GM12878 (cell line): ENCODE measurements around the gene OTULIN. TPM values are rescaled to one million over a fixed set of nuclear protein-coding genes. Genes with fewer than 3 reads are reported as not detected.

Source experiments
- CBX3 ChIP-seq: fragments of 200-600 bp; sonication (generic); IDR thresholded peaks from 2 replicates; pipeline ENCODE4 v1.6.1; 2016; ENCODE audit warnings: low read depth, borderline replicate concordance
- CREB1 ChIP-seq: IDR thresholded peaks from 2 replicates; pipeline ENCODE4 v1.6.1; 2012; ENCODE audit warnings: low read depth, mild to moderate bottlenecking, inconsistent platforms
- POLR2A ChIP-seq: IDR thresholded peaks from 2 replicates; pipeline ENCODE4 v1.6.1; 2011; ENCODE audit warnings: low read depth, mild to moderate bottlenecking, low read length
- RAD21 ChIP-seq: IDR thresholded peaks from 2 replicates; pipeline ENCODE4 v1.6.1; 2011; ENCODE audit warnings: mild to moderate bottlenecking, low read depth, low read length, moderate library complexity; ENCODE audit not compliant: insufficient read depth
- SIX5 ChIP-seq: IDR thresholded peaks from 2 replicates; pipeline ENCODE4 v1.6.1; 2011; ENCODE audit warnings: mild to moderate bottlenecking, low read depth, low read length, moderate library complexity; ENCODE audit not compliant: severe bottlenecking
- ZNF217 ChIP-seq: fragments of 450-650 bp; IDR thresholded peaks from 2 replicates; pipeline ENCODE4 v1.6.1; 2017; ENCODE audit warnings: antibody characterized with exemption, mild to moderate bottlenecking
- ZNF274 ChIP-seq: IDR thresholded peaks from one replicate; pipeline ENCODE4 v1.8.0; 2011; ENCODE audit not compliant: insufficient read length, insufficient read depth
- polyA plus RNA-seq, 11 experiments: library from polyadenylated mRNA; depleted of rRNA in 4 of 11; unstranded in 6 of 11; stranded (reverse) in 5 of 11; fragments of >200 nt; fragmentation: Nextera tagmentation in 4 of 11; fragmentation: Illumina TruSeq in 1 of 11; extraction: Ambion mirVana in 4 of 11; extraction: Trizol in 1 of 11; gene quantifications; 1 replicate in 1 of 11; 2 replicates in 10 of 11; pipeline versions ENCODE4 v1.2.1 to v1.2.3, GENCODE V29; 2011 to 2016; ENCODE audit warnings: inconsistent platforms in 2 of 11, missing spikeins in 2 of 11, low read depth in 1 of 11
- total RNA-seq, 4 experiments: library from RNA; depleted of rRNA in 3 of 4; stranded (reverse); fragments of >200 nt in 3 of 4; fragmentation: Illumina TruSeq in 1 of 4; extraction: Trizol in 1 of 4; gene quantifications; 2 replicates each; pipeline versions ENCODE4 v1.2.1 to v1.2.3, GENCODE V29; 2013 to 2021
- TF ChIP-seq, protein P1 (sequence below): fragments of 450-650 bp; IDR thresholded peaks from 2 replicates; pipeline ENCODE4 v1.6.1; 2018; ENCODE audit warnings: mild to moderate bottlenecking, low read depth, moderate library complexity; ENCODE audit not compliant: partially characterized antibody
- TF ChIP-seq, protein P2 (sequence below): fragments of 450-650 bp; formaldehyde crosslinking; IDR thresholded peaks from 2 replicates; pipeline ENCODE4 v1.4.0; 2022; ENCODE audit warnings: mild to moderate bottlenecking, moderate library complexity
- TF ChIP-seq, protein P3 (sequence below): IDR thresholded peaks from 2 replicates; pipeline ENCODE4 v1.6.1; 2012; ENCODE audit warnings: mild to moderate bottlenecking, low read depth, low read length
- TF ChIP-seq, protein P4 (sequence below): fragments of 450-650 bp; IDR thresholded peaks from 2 replicates; pipeline ENCODE4 v1.6.1; 2018; ENCODE audit warnings: borderline replicate concordance, mild to moderate bottlenecking; ENCODE audit not compliant: partially characterized antibody

The OTULIN gene
- total and polyA plus RNA-seq, 10 of the 15 experiments (the other 5 are each of a cell fraction or from before 2014, with no cell fraction given) = 6.6 to 70.5 (median 28.7) TPM

DNA sequence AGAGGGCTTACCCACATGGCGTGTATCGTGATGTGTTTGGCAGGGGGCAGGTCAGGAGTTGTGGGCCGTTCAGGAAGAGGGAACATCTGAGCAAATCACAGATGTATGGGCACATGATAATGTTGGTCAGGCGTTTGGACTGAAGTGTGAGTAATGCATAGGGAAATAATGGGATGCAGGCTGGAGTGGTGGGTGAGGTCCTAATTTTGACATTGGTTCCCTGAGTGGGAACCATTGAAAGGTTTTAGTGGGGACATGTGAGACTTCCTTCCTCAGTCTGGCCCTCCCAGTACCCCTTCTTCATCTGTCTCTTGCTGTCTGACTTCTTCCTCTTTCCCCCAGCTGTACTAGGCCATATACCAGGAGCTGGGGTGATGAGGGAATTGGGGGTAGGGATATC is 7.6 kb downstream of the OTULIN start (continued):
- TF ChIP-seq, protein P1, sequence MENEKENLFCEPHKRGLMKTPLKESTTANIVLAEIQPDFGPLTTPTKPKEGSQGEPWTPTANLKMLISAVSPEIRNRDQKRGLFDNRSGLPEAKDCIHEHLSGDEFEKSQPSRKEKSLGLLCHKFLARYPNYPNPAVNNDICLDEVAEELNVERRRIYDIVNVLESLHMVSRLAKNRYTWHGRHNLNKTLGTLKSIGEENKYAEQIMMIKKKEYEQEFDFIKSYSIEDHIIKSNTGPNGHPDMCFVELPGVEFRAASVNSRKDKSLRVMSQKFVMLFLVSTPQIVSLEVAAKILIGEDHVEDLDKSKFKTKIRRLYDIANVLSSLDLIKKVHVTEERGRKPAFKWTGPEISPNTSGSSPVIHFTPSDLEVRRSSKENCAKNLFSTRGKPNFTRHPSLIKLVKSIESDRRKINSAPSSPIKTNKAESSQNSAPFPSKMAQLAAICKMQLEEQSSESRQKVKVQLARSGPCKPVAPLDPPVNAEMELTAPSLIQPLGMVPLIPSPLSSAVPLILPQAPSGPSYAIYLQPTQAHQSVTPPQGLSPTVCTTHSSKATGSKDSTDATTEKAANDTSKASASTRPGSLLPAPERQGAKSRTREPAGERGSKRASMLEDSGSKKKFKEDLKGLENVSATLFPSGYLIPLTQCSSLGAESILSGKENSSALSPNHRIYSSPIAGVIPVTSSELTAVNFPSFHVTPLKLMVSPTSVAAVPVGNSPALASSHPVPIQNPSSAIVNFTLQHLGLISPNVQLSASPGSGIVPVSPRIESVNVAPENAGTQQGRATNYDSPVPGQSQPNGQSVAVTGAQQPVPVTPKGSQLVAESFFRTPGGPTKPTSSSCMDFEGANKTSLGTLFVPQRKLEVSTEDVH = no peak
- no peak for TF ChIP-seq RAD21
- TF ChIP-seq SIX5 = no peak
- TF ChIP-seq, protein P2, sequence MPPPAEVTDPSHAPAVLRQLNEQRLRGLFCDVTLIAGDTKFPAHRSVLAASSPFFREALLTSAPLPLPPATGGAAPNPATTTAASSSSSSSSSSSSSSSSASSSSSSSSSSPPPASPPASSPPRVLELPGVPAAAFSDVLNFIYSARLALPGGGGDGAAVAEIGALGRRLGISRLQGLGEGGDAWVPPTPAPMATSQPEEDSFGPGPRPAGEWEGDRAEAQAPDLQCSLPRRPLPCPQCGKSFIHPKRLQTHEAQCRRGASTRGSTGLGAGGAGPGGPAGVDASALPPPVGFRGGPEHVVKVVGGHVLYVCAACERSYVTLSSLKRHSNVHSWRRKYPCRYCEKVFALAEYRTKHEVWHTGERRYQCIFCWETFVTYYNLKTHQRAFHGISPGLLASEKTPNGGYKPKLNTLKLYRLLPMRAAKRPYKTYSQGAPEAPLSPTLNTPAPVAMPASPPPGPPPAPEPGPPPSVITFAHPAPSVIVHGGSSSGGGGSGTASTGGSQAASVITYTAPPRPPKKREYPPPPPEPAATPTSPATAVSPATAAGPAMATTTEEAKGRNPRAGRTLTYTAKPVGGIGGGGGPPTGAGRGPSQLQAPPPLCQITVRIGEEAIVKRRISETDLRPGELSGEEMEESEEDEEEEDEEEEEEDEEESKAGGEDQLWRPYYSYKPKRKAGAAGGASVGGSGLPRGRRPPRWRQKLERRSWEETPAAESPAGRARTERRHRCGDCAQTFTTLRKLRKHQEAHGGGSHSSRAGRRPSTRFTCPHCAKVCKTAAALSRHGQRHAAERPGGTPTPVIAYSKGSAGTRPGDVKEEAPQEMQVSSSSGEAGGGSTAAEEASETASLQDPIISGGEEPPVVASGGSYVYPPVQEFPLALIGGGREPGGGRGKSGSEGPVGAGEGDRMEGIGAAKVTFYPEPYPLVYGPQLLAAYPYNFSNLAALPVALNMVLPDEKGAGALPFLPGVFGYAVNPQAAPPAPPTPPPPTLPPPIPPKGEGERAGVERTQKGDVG (CRISPR knock-in tag) = no peak
- no peak for TF ChIP-seq ZNF274
- no peak for TF ChIP-seq POLR2A
- TF ChIP-seq, protein P3, sequence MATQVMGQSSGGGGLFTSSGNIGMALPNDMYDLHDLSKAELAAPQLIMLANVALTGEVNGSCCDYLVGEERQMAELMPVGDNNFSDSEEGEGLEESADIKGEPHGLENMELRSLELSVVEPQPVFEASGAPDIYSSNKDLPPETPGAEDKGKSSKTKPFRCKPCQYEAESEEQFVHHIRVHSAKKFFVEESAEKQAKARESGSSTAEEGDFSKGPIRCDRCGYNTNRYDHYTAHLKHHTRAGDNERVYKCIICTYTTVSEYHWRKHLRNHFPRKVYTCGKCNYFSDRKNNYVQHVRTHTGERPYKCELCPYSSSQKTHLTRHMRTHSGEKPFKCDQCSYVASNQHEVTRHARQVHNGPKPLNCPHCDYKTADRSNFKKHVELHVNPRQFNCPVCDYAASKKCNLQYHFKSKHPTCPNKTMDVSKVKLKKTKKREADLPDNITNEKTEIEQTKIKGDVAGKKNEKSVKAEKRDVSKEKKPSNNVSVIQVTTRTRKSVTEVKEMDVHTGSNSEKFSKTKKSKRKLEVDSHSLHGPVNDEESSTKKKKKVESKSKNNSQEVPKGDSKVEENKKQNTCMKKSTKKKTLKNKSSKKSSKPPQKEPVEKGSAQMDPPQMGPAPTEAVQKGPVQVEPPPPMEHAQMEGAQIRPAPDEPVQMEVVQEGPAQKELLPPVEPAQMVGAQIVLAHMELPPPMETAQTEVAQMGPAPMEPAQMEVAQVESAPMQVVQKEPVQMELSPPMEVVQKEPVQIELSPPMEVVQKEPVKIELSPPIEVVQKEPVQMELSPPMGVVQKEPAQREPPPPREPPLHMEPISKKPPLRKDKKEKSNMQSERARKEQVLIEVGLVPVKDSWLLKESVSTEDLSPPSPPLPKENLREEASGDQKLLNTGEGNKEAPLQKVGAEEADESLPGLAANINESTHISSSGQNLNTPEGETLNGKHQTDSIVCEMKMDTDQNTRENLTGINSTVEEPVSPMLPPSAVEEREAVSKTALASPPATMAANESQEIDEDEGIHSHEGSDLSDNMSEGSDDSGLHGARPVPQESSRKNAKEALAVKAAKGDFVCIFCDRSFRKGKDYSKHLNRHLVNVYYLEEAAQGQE = no peak
- no peak for TF ChIP-seq CBX3
- TF ChIP-seq, protein P4, sequence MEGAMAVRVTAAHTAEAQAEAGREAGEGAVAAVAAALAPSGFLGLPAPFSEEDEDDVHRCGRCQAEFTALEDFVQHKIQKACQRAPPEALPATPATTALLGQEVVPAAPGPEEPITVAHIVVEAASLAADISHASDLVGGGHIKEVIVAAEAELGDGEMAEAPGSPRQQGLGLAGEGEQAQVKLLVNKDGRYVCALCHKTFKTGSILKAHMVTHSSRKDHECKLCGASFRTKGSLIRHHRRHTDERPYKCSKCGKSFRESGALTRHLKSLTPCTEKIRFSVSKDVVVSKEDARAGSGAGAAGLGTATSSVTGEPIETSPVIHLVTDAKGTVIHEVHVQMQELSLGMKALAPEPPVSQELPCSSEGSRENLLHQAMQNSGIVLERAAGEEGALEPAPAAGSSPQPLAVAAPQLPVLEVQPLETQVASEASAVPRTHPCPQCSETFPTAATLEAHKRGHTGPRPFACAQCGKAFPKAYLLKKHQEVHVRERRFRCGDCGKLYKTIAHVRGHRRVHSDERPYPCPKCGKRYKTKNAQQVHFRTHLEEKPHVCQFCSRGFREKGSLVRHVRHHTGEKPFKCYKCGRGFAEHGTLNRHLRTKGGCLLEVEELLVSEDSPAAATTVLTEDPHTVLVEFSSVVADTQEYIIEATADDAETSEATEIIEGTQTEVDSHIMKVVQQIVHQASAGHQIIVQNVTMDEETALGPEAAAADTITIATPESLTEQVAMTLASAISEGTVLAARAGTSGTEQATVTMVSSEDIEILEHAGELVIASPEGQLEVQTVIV = no peak
- no peak for TF ChIP-seq ZNF217
- no peak for TF ChIP-seq CREB1
